GM04504 (cell line): ENCODE results near the gene TBC1D23.
"Not testable (repeated sequence)": the region's sequence is repeated elsewhere in the genome, so short reads cannot be mapped to it uniquely, and the experiment has no call there.

Experiments used
- DNase-seq: peaks from one replicate; pipeline ENCODE4 v3.0.0-alpha.2; 2012; ENCODE audit warnings: low read depth

Gene TBC1D23

DNA sequence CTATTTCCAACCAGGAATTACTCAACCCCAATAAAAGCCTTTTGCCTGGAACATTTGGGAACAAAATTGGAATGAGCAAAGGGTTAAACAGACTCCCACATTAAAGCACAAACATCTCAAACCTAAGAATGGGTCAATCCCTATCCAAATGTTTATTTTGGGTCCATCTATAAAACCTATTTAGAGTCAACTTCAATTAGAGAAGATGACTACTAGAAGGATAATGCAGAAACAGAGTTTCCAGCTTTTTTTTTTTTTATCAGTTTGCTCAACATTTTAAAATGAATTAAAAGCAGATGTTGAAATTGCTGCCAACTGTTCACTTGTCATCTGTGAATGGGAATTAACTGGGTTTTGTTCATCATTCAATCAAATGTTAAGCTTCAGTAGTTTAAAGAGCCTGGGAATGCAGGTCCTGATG is 4.1 kb upstream of the TBC1D23 start:
- DNase-seq = peak; percentile 56

DNA sequence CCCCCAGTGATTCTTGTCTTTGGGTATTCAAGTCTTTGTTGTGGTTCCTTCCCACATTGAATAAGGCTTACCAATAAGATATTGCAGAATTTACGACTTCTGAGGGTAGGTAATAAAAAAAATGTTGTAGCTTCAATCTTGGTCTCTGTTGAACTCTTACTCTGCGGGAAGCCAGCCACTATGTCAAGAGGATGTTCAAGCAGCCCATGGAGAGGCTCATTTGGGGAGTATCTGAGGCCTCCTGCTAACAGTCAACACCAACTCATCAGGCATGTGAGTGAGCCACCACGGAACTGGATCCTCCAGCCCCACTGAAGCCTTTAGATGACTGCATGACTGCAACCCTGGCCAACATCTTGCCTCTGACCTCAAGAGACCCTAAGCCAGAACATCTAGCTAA is 3.2 kb upstream of the TBC1D23 start:
- DNase-seq = peak; percentile 76

DNA sequence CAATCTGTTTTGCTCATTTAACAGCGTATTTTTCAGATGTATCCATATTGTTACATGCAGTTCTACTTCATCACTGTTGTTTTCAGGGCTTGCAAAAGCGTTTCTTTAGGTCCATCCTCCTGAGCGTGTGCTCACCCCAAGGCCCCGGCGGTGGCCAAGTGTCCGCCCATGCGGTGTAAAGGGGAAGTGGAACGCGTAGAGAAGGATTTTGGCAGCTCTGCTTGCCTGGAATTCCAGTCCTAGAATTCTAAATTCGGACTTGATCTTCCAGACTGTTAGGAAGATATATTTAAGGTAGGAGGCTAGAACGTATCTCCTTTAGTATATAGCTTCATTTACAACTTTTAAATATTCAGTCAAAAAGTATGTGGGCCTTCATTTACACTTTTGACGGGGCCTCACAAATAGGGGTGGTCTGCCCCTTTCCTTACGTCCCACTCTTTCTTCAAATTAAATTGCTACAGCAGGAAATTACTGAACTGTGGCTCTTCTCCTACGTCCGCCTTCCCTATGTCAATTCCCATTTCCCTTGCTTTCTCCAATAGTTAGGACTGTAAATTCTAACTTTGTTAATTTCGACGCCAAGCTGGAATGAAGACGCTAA is 609 bp upstream of the TBC1D23 start:
- DNase-seq = no peak

GRCh38 chr3:100261485-100261903 is 702 bp downstream of the TBC1D23 start:
- no peak for DNase-seq

GRCh38 chr3:100262925-100263324 is 2.1 kb downstream of the TBC1D23 start:
- DNase-seq = not testable (repeated sequence)

DNA sequence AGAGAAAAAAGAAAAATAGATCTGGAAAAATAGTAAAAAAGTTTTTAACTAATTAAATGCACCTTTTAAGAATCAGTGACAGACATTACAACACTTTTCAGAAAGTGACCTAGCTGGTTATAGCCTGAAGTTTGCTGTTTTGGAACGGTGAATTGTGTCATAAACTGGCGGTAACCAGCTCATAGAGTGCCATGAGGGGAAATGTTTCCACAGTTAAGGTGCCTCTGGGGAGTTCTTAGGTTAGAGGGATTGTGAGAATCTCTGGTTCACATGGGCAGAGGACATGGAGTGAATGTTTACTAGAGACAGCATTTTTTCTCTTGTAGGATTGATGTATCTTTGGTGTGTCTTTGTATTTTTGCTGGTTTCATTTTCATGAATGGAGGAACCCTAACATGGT is 2.8 kb downstream of the TBC1D23 start:
- DNase-seq = no peak

- DNase-seq = no peak
Measured at GRCh38 chr3:100264242-100264641, 3.5 kb downstream of the TBC1D23 start.

- DNase-seq = no peak
Measured at GRCh38 chr3:100265016-100265415, 4.2 kb downstream of the TBC1D23 start.

DNA sequence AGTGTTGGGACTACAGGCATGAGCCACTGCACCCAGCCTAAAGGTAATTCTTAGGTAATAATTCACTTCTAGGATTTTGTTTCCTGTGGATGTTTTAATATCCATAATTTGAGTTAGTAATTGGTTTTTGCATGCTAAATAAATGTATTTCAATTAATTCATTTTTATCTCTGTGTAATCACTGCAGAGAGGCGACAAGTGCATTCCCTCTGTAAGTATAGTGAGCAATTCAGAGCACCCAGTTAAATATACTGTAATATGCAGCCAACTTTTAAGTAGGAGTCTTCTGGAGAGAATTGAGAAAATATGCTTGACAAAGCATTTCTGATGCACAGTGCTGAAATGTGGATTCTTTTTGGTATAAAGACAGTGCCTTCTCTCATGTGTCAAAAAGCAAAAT is 5.7 kb downstream of the TBC1D23 start:
- no peak for DNase-seq

DNA sequence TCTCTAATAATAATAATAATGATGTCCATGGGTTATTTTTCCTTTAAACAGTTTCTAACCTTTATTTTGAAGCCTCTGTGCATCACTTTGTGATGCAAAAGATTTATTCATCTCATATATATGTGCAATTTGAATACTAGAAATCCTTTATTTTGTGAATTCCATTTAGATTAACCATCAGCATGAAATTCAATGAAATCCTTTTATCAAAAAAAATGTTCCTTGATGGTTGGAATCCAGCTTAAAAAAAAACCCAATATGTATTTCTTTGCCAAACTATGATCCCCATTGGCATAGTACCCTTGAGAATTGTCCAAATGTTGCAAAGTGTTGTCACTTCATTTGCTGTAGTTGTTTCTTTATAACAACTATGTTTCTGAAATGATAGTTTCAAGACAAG is 7.4 kb downstream of the TBC1D23 start:
- no peak for DNase-seq

DNA sequence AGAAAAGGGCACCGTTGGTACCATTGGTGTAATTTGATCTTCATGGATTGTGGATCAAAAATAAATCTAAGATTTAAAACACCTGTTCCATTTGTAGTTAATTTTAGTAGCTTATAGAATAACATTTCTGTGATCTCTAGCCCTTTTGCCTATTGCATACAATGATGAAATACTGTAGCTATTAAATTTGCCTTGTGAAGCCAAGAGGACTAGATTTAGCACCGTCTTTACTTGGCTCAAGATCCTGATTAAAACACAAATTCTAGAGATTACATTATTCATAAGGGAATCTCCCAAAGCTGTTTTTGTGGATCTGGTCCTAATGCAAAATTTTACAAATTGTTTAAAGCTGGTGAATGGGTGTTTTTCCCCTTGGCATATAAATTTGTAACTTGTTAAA is 8.2 kb downstream of the TBC1D23 start:
- no peak for DNase-seq

GRCh38 chr3:100269410-100270214 is 8.8 kb downstream of the TBC1D23 start:
- peak; percentile 87 for DNase-seq

DNA sequence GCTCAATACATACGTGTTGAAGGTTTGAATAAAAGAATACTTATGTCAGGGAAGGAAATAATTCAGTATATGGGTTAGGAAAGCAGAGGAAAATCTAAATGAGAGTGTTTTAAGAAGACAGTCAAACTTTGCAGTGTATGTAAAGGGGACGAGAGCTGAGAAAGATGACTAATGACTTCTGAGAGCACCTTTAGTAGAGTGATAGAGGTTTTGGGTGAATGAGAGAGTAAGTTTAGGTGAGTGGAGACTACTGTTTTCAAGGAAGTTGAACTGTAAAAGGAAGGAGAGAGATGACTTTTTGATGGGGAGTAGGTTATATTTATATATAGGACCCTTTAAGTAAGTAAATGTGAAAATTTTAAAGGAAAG is 9.4 kb downstream of the TBC1D23 start:
- no peak for DNase-seq

DNA sequence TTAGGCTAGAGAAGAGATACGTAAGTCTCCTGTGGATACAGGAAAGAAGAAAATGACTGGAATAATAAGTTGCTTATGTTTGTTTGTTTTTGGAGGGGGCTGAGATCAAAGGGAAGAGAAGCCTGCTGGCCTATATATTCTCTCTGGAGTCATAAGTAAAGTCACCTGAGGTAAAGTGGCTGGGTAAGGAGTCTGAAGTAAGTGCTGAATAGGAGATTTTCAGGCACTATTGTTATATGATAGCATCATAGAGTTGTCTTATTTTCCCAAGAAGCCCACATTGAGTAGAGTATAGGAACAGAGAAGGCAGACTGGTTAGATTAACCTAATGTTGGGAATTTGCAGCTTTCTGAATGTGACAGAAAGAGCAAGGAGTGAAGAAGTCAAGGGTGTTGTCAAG is 10.7 kb downstream of the TBC1D23 start:
- DNase-seq = no peak

GRCh38 chr3:100272797-100273611 is 12.2 kb downstream of the TBC1D23 start:
- DNase-seq = not testable (repeated sequence)

GRCh38 chr3:100274361-100274760 is 13.6 kb downstream of the TBC1D23 start:
- DNase-seq = no peak

- no peak for DNase-seq
Measured at GRCh38 chr3:100277255-100277800, 16.5 kb downstream of the TBC1D23 start.

- no peak for DNase-seq
Measured at GRCh38 chr3:100278910-100279309, 18.1 kb downstream of the TBC1D23 start.

- no peak for DNase-seq
Measured at GRCh38 chr3:100288288-100288894, 27.6 kb downstream of the TBC1D23 start.

GRCh38 chr3:100289339-100289738 is 28.5 kb downstream of the TBC1D23 start:
- no peak for DNase-seq

DNA sequence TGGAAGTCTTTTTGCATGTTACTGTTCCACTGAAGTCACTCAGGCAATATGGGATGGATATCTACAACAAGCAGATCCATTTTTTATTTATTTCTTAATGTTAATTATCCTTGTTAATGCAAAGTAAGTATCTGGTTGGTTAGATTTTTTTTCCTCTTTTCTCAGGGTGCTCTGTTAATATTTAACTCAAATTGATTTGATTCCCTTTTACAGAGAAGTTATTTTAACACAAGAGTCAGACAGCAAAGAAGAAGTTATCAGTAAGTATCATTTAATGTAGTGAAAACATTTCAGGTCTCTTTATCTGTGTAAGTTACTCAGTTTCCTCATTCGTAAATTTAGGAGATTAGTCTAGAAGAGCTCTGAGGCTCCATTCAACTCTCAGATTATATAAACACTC is 34.3 kb downstream of the TBC1D23 start:
- DNase-seq = no peak

DNA sequence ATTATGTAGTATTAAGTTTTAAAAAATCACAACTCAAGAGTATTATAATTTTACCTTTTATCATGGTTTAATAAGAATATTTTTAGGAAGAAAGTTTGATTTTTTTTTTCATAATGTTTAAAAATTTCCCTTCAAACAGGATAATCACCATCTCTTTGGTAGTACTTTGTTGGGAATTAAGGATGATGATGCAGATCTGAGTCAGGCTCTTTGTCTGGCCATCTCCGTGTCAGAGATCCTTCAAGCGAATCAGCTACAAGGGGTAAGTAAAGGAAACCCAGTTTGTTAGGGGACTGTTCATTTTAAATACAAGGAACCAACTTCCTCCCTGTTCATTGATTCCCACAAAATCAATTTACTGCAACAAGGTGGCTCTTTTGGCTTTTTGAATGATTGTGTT is 37.0 kb downstream of the TBC1D23 start:
- no peak for DNase-seq
